Gastroesophageal sphincter (tissue), 4 donors: ENCODE measurements around the gene KCNH4. TPM values are rescaled to one million over a fixed set of nuclear protein-coding genes. Genes with fewer than 3 reads are reported as not detected.
A peak's percentile ranks its signal among the peaks of the same experiment; 100 is the strongest.

Experiments
- ATAC-seq: fragments of 150-250 bp; one replicate; pipeline ENCODE4 v1.9.1; 2016; ENCODE audit warnings: mild to moderate bottlenecking, moderate library complexity
- H3K27ac ChIP-seq, 4 donors: fragments of 200-600 bp; sonication (generic) in 3 of 4; 1 replicate in 3 of 4; 2 replicates in 1 of 4; pipeline ENCODE4 v1.5.1; 2016 to 2019
- H3K27me3 ChIP-seq: fragments of 200-600 bp; sonication (generic); one replicate; pipeline ENCODE4 v1.5.1; 2019
- H3K36me3 ChIP-seq, 2 donors: fragments of 200-600 bp; sonication (generic); one replicate each; pipeline ENCODE4 v1.5.1; 2019; ENCODE audit warnings: control low read depth in 1 of 2
- H3K4me1 ChIP-seq, 3 donors: fragments of 200-600 bp; sonication (generic); 1 replicate in 2 of 3; 2 replicates in 1 of 3; pipeline ENCODE4 v1.5.1; 2016 to 2019; ENCODE audit warnings: control low read depth in 2 of 3
- H3K4me3 ChIP-seq, 2 donors: fragments of 200-600 bp; sonication (generic); one replicate each; pipeline ENCODE4 v1.5.1; 2019; ENCODE audit warnings: mild to moderate bottlenecking in 1 of 2, moderate library complexity in 1 of 2
- H3K9me3 ChIP-seq, 3 donors: fragments of 200-600 bp; sonication (generic); one replicate each; pipeline ENCODE4 v1.5.1; 2017 to 2019; ENCODE audit warnings: control low read depth in 2 of 3
- EP300 ChIP-seq: sonication (generic); formaldehyde crosslinking; IDR thresholded peaks from one replicate; pipeline ENCODE4 v1.6.1; 2017; ENCODE audit warnings: antibody characterized with exemption, mild to moderate bottlenecking
- POLR2A ChIP-seq, 2 donors: fragments of 450-650 bp; IDR thresholded peaks; one replicate each; pipeline ENCODE4 v1.6.1; 2017; ENCODE audit warnings: antibody characterized with exemption in 2 of 2, mild to moderate bottlenecking in 2 of 2, moderate library complexity in 1 of 2
- POLR2AphosphoS5 ChIP-seq: sonication (generic); formaldehyde crosslinking; IDR thresholded peaks from one replicate; pipeline ENCODE4 v1.6.1; 2017; ENCODE audit warnings: antibody characterized with exemption
- WGBS, 2 donors: methylation state at CpG; one replicate each; pipeline ENCODE4 v1.1.5; 2018; ENCODE audit warnings: low coverage in 1 of 2; 5-methylcytosine and 5-hydroxymethylcytosine counted together
- total RNA-seq, 4 donors: library from RNA; depleted of rRNA; stranded (reverse); fragments of >200 nt; gene quantifications; one replicate each; pipeline ENCODE4 v1.1.0, GENCODE V29; 2016
- TF ChIP-seq, protein P1 (sequence below), 4 experiments: fragments of 200-600 bp in 2 of 4; fragments of 450-650 bp in 2 of 4; sonication (generic) in 1 of 4; IDR thresholded peaks; one replicate each; pipeline ENCODE4 v1.5.1; 2017 to 2019; ENCODE audit warnings: antibody characterized with exemption in 4 of 4, mild to moderate bottlenecking in 2 of 4, moderate library complexity in 2 of 4

Gene KCNH4
- total RNA-seq, 4 donors from 2014 or later: 0.16 to 0.27 (median 0.17) TPM; not detected in 1

- no CpG with 5 or more reads among the region's 61 CpGs for WGBS, 2 donors
- Histone ChIP-seq H3K4me3 (peak within 1 kb of the TSS in 1 of 2 donors; percentile 34), H3K27ac (peak within 1 kb of the TSS in 3 of 4 donors; percentile 62 to 78 (median 65)), H3K4me1 (peaks cover 0 to 43% (median 11%) of the 10 kb centered on the region in 3 donors), H3K36me3 (peaks cover 0 to 47% of the 10 kb centered on the region in 2 donors), H3K9me3 (no peaks in the 10 kb centered on the region), H3K27me3 (no peaks in the 10 kb centered on the region)
- TF ChIP-seq, protein P1, sequence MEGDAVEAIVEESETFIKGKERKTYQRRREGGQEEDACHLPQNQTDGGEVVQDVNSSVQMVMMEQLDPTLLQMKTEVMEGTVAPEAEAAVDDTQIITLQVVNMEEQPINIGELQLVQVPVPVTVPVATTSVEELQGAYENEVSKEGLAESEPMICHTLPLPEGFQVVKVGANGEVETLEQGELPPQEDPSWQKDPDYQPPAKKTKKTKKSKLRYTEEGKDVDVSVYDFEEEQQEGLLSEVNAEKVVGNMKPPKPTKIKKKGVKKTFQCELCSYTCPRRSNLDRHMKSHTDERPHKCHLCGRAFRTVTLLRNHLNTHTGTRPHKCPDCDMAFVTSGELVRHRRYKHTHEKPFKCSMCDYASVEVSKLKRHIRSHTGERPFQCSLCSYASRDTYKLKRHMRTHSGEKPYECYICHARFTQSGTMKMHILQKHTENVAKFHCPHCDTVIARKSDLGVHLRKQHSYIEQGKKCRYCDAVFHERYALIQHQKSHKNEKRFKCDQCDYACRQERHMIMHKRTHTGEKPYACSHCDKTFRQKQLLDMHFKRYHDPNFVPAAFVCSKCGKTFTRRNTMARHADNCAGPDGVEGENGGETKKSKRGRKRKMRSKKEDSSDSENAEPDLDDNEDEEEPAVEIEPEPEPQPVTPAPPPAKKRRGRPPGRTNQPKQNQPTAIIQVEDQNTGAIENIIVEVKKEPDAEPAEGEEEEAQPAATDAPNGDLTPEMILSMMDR (IDR thresholded peaks at IDR 0.05): no peak
- TF ChIP-seq POLR2A (IDR thresholded peaks at IDR 0.05) (no peak), POLR2AphosphoS5 (no peak), EP300 (no peak)
- peak; percentile 41 for ATAC-seq
These were observed 58.3 kb downstream of the KCNH4 start, which contains the start of gene HSPB9 for GRCh38 chr17:42122371-42123303. TSS of gene HSPB9 (plus strand) at chr17:42122804. CDS start at chr17:42122851, 47 bp downstream.

- no peak for TF ChIP-seq EP300
- TF ChIP-seq, protein P1 (IDR thresholded peaks at IDR 0.05): peak in 1 of 4 experiments; percentile 25
- peak; percentile 14 to 43 for TF ChIP-seq POLR2A (IDR thresholded peaks at IDR 0.05)
- TF ChIP-seq POLR2AphosphoS5: peak; percentile 63
- peak; percentile 90 for ATAC-seq
- H3K36me3 ChIP-seq: peaks cover 0 to 42% of the 10 kb centered on the region in 2 donors
- H3K27ac ChIP-seq: peak within 1 kb of the TSS in 3 of 4 donors; percentile 62 to 78 (median 65)
- H3K4me1 ChIP-seq: peaks cover 0 to 53% (median 11%) of the 10 kb centered on the region in 3 donors
- H3K27me3 ChIP-seq: no peaks in the 10 kb centered on the region
- no peaks in the 10 kb centered on the region for H3K9me3 ChIP-seq
- H3K4me3 ChIP-seq: peak within 1 kb of the TSS; percentile 72 to 93
- 4% methylated on average over 14 to 26 of the region's 57 CpGs for WGBS, 2 donors
These were observed 59.9 kb downstream of the KCNH4 start, which contains the start of gene KAT2A for GRCh38 chr17:42120770-42121769. TSS of gene KAT2A (minus strand) at chr17:42121367. CDS start at chr17:42121304, 63 bp downstream.

- Histone ChIP-seq H3K27me3 (no peaks in the 10 kb centered on the region), H3K36me3 (peaks cover 0 to 42% of the 10 kb centered on the region in 2 donors), H3K27ac (peak overlapping the region in 1 of 4 donors; percentile 78), H3K4me3 (peak overlapping the region; percentile 72 to 93), H3K4me1 (peaks cover 0 to 53% (median 11%) of the 10 kb centered on the region in 3 donors), H3K9me3 (no peaks in the 10 kb centered on the region)
- no peak for ATAC-seq
- TF ChIP-seq POLR2A (IDR thresholded peaks at IDR 0.05): no peak
- no peak for TF ChIP-seq POLR2AphosphoS5
- TF ChIP-seq, protein P1 (IDR thresholded peaks at IDR 0.05): no peak
- TF ChIP-seq EP300: no peak
- 9 to 38% methylated on average over 4 to 5 of the region's 7 CpGs for WGBS, 2 donors
These were observed 60.7 kb downstream of the KCNH4 start for GRCh38 chr17:42120161-42120769.

- no peak overlapping the region for H3K4me3 ChIP-seq
- H3K27me3 ChIP-seq: no peaks in the 10 kb centered on the region
- TF ChIP-seq EP300 (no peak), POLR2A (IDR thresholded peaks at IDR 0.05) (no peak), POLR2AphosphoS5 (no peak)
- TF ChIP-seq, protein P1 (IDR thresholded peaks at IDR 0.05): no peak
- 93 to 100% methylated on average over 1 to 8 of the region's 18 CpGs for WGBS, 2 donors
- H3K27ac ChIP-seq: no peak overlapping the region
- no peaks in the 10 kb centered on the region for H3K9me3 ChIP-seq
- peaks cover 0 to 53% (median 11%) of the 10 kb centered on the region in 3 donors for H3K4me1 ChIP-seq
- ATAC-seq: no peak
- H3K36me3 ChIP-seq: peaks cover 0 to 43% of the 10 kb centered on the region in 2 donors
These were observed 61.6 kb downstream of the KCNH4 start for GRCh38 chr17:42119301-42119700.
